ENCODE results near the gene C19orf12.

- TF ChIP-seq, protein P1, sequence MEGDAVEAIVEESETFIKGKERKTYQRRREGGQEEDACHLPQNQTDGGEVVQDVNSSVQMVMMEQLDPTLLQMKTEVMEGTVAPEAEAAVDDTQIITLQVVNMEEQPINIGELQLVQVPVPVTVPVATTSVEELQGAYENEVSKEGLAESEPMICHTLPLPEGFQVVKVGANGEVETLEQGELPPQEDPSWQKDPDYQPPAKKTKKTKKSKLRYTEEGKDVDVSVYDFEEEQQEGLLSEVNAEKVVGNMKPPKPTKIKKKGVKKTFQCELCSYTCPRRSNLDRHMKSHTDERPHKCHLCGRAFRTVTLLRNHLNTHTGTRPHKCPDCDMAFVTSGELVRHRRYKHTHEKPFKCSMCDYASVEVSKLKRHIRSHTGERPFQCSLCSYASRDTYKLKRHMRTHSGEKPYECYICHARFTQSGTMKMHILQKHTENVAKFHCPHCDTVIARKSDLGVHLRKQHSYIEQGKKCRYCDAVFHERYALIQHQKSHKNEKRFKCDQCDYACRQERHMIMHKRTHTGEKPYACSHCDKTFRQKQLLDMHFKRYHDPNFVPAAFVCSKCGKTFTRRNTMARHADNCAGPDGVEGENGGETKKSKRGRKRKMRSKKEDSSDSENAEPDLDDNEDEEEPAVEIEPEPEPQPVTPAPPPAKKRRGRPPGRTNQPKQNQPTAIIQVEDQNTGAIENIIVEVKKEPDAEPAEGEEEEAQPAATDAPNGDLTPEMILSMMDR (IDR thresholded peaks at IDR 0.05; ENCODE audit: low read length), result no peak
- TF ChIP-seq EZH2phosphoT487 (IDR thresholded peaks at IDR 0.05; ENCODE audit: low read length) (no peak), EZH2 (optimal IDR thresholded peaks at IDR 0.05; ENCODE audit: low read depth, low read length) (no peak)
Measured at GRCh38 chr19:29694161-29694560, 20.9 kb downstream of the C19orf12 start.
